SK-N-MC (cell line): ENCODE results near the gene ZNF660.

ENCODE experiments used
- EZH2 ChIP-seq: fragments of 200-600 bp; sonication (generic); IDR thresholded peaks from one replicate; pipeline ENCODE4 v1.6.1; 2017; ENCODE audit warnings: antibody characterized with exemption
- POLR2AphosphoS5 ChIP-seq: IDR thresholded peaks from 2 replicates; pipeline ENCODE4 v1.6.1; 2012; ENCODE audit warnings: mild to moderate bottlenecking, low read depth, low read length, borderline replicate concordance

GRCh38 chr3:44535364-44535763, 49.4 kb upstream of the ZNF660 start:
- no peak for TF ChIP-seq POLR2AphosphoS5
- no peak for TF ChIP-seq EZH2
